Measurements from ENCODE around the gene ASB6.

DNA sequence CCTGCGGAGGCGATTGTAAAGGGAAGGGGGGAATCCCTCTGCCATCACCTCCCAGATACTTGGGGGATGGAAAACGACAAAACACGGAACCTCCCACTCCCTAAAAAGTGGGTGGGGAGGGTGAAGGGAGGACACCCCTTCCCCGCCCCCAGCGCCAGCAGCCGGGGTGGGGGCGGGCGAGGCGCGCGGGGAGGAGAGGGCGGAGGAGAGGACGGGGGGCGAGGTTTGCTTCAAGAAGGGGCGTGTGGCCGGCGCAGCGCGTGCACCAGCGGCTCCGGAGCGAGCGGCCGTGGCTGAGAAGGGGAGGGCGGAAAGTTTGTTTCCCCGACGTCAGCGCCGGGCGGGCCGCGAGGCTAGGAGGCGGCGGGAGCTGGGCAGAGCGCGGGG is 23.4 kb upstream of the ASB6 start, which contains the start of gene PRRX2:
- TF ChIP-seq, protein P1, sequence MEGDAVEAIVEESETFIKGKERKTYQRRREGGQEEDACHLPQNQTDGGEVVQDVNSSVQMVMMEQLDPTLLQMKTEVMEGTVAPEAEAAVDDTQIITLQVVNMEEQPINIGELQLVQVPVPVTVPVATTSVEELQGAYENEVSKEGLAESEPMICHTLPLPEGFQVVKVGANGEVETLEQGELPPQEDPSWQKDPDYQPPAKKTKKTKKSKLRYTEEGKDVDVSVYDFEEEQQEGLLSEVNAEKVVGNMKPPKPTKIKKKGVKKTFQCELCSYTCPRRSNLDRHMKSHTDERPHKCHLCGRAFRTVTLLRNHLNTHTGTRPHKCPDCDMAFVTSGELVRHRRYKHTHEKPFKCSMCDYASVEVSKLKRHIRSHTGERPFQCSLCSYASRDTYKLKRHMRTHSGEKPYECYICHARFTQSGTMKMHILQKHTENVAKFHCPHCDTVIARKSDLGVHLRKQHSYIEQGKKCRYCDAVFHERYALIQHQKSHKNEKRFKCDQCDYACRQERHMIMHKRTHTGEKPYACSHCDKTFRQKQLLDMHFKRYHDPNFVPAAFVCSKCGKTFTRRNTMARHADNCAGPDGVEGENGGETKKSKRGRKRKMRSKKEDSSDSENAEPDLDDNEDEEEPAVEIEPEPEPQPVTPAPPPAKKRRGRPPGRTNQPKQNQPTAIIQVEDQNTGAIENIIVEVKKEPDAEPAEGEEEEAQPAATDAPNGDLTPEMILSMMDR (IDR thresholded peaks at IDR 0.05), result no peak
- no peak for TF ChIP-seq EP300 (IDR thresholded peaks at IDR 0.05)
- TF ChIP-seq HDAC2 (IDR thresholded peaks at IDR 0.05), result no peak
- TF ChIP-seq JUN (IDR thresholded peaks at IDR 0.05), result 0 out of 5 replicates have a peak, but pooled peaks of 1 of the 2 experiments have one; percentile 41
- peak; percentile 51; the same call in 1 of the 2 replicates for TF ChIP-seq MAX (IDR thresholded peaks at IDR 0.05)
- no peak for TF ChIP-seq POLR2A (IDR thresholded peaks at IDR 0.05; ENCODE audit: low read length)
- no peak for TF ChIP-seq RFX5 (IDR thresholded peaks at IDR 0.05)
